GM12801 (cell line): ENCODE measurements around the gene CCDC92B.

Experiments used
- CTCF ChIP-seq: IDR thresholded peaks from one replicate; pipeline ENCODE4 v1.5.1; 2011; ENCODE audit warnings: control low read depth; ENCODE audit not compliant: insufficient read length; ENCODE audit errors: extremely low read depth

The CCDC92B gene

GRCh38 chr17:2737693-2738092 is 11.8 kb downstream of the CCDC92B start:
- no peak for TF ChIP-seq CTCF

DNA sequence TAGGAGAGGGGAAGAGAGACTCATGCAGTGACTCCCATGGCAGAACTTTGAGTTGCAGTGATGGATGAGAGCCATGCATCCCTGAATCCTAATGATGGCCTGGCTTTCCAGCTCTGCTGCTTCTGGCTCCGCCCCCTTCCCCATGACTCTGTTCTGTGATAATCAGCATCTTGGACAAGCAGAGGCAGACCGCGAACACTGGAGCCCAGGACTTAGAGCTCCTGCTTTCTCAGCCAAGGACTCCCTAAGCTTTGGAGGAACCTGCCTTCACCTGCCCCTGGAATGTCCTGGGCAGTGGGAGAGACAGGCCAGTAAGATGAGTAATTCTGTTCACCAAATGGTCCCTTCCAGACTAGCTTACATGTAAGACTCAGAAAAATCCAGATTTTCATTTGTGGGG is 12.5 kb downstream of the CCDC92B start:
- TF ChIP-seq CTCF, result no peak

DNA sequence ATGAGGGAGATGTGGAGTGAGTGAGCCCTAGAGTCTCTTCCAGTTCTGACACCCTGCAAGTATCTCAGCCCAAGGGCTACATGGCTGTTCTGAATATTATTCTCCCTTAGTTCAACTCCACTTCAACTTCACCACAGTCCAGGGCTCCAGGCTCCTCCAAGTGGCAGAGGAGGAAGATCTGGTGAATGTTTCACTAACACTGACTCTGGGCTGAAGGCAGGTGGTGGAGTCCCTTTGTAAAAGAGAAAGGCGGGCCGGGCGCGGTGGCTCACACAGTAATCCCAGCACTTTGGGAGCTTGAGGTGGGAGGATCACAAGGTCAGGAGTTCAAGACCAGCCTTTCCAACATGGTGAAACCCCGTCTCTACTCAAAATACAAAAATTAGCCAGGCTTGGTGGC is 13.6 kb downstream of the CCDC92B start:
- no peak for TF ChIP-seq CTCF

DNA sequence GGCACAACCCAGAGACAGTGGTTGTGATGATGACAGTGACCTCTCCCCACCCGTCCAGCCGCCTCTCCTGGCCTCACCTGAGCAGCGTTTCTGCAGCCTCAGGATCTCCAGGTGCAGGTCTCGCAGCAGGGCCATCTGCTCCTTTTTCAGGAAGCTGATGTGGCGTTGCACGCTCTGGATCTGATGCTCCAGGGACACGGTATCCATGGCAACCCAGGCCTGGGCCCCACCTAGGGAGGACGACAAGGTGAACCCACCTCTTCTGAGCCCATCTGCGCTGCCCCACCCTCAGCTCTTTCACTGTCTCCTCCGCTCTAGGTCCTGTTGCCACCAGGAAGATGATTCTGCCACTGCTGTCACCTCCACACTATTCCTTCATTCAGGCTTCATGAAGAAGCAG is 14.5 kb downstream of the CCDC92B start:
- no peak for TF ChIP-seq CTCF

- no peak for TF ChIP-seq CTCF
Measured at GRCh38 chr17:2731807-2732206, 17.6 kb downstream of the CCDC92B start.

GRCh38 chr17:2730764-2731353 is 18.6 kb downstream of the CCDC92B start:
- no peak for TF ChIP-seq CTCF

- no peak for TF ChIP-seq CTCF
Measured at GRCh38 chr17:2724784-2725164, 24.7 kb downstream of the CCDC92B start.
